Activated effector memory CD4-positive, alpha-beta T cell treated with anti-CD3 and anti-CD28 coated beads, Interleukin-2, amount 50 U/mL, for 16 hours (primary cell): ENCODE measurements around the gene BCHE.

Experiments
- DNase-seq: peaks from one replicate; pipeline ENCODE4 v3.0.0-alpha.2; 2020

The BCHE gene

DNA sequence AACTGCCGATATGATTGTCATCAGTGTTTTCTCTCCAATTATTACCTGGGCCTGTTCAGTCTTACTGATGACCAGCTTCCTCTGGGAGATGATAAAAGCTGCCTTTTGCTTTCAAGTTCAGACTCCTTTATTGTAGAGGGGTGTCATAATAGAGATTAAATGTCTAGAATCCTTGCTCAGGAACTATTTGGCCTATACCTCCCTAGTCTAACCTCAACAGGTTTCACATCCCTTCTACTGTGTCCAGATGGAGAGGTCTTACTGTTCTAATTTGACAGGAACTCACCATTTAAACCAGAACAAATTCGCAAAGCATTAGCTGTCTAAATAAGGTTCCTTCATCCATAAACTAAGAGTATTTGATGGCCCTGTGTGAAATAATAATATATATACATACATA lies 88.0 kb downstream of the BCHE start:
- no peak for DNase-seq

DNA sequence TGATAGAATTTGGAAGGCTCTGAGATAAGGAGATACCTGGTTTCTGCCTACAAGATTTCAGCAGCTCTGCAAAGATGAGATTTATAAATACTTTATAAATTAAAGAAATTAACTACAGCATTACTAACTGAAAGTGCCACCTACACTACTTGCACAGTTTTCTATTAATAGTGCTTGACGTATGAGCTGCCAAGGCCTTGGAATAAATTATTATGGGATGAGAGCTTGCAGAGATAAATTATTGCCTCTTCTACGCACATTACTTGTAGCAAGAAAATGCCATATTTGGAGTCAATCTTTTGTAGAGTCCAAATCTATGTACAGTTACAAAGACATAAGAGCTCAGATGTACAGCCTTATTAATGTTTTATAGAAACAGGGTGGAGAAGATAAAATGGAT lies 89.1 kb downstream of the BCHE start:
- DNase-seq, result no peak

DNA sequence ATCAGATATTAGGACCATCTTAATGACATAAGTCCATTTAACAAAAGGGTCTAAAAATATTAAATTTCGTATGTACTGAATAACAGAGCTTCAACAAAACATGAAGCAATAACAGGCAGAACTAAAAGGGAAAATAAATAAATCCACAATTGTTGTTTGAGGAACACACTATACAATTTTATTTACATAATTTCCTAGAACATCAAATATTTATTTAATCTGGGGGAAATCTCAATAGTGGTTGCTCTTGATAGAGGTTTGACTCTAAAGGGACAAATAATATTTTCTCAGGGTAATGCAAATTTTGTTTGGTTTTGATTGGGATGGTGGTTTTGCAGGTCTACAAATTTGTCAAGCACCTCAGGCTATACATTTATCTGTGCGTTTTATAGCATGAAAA lies 90.3 kb downstream of the BCHE start:
- DNase-seq, result no peak

DNA sequence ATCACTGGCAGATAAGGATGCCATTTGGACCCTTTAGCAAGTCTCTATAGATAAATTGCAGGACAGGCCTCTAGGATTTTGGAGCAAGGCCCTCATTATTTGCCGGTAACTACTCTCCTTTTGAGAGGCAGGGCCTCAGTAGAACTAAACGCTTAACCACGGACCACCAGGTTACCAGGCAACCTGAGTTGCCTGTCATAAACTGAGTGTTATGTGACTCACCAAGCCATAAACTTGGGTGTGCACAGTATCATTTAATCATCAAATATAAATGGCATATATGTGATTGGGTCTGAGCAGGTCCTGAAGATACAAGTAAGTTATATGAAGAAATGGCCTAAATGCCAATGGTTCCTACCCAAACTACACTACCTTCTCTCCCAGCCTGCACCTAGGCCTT lies 93.2 kb downstream of the BCHE start:
- no peak for DNase-seq

DNA sequence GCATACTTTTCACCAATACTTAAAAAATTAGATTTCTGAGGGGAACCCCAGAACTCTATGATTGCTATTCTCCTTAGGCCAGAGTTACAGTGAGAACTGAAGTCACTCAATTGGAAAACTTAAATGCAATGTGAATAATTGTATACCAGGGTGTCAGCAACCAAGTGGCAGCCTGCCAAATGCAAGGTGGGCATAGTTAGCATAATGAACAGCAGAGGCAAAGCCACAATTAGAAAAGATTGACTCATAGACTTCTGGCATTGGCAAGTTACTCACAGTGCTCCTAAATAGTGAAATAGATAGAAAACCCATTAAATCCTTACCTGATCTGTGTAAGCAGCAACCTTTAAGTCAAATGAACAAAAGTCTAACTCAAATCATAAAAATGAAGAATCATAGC lies 94.9 kb downstream of the BCHE start:
- DNase-seq, result no peak

DNA sequence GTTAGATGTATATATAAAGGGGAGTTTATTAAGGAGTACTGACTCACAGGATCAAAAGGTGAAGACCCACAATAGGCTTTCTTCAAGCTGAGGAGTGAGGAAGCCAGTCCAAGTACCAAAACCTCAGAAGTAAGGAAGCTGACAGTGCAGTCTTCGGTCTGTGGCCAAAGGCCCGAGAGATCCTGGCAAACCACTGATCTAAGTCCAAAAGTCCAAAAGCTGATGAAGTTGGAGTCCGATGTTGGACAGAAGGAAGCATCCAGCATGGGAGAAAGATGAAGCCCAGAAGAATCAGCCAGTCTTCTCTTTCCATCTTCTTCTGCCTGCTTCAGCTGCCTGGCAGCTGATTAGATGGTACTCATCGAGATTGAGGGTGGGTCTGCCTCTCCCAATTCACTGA lies 107.5 kb downstream of the BCHE start:
- DNase-seq, result no peak

DNA sequence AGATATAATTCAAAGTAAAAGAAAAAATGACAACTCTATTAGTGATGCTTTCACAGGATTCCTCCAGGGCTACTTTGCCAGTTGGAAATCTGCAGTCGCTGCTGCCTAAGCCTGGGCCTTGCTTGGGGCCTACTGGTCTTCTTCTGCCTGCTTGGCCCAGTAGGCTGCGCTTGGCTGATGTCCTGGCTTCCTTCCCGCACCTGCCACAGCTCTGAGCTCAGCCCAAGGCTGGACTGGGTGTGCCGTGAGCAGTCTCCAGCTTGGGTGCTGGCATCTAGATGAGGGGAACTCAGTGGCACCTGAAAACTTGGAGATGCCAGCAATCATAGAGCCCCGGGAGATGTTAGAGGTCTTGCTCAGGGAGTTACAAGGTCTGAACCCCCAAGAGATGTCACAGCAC lies 108.3 kb downstream of the BCHE start:
- DNase-seq, result no peak

DNA sequence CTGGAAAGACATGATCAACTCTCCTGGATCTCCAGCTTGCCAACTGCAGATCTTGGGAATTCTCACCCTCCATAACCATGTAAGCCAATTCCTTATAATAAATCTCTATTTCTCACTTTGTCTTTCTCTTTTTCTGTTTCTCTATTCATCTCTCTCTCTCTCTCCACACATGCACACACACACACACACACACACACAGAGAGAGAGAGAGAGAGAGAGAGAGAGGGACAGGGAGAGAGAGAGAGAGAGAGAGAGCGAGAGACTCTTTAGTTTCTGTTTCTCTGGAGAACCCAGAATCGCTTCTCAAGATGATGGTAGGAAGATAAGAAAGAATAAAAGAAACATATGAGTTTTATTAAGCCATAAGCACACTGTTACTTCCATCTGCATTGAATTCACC lies 111.9 kb downstream of the BCHE start:
- no peak for DNase-seq
